GM10266 (cell line): ENCODE measurements around the gene PARD3.

Experiments used
- DNase-seq: peaks from one replicate; pipeline ENCODE4 v3.0.0; 2012; ENCODE audit errors: extremely low spot score
- CTCF ChIP-seq: IDR thresholded peaks from 2 replicates; pipeline ENCODE4 v1.5.1; 2012; ENCODE audit warnings: mild to moderate bottlenecking, low read depth; ENCODE audit not compliant: control insufficient read depth, insufficient read depth; ENCODE audit errors: missing control alignments

The PARD3 gene

GRCh38 chr10:34726862-34727261 is 88.2 kb downstream of the PARD3 start:
- TF ChIP-seq CTCF = no peak
- no peak for DNase-seq

GRCh38 chr10:34723750-34724149 is 91.3 kb downstream of the PARD3 start:
- peak; percentile 58 for TF ChIP-seq CTCF
- DNase-seq = peak; percentile 36

- DNase-seq = no peak
- no peak for TF ChIP-seq CTCF
Measured at GRCh38 chr10:34722404-34722803, 92.7 kb downstream of the PARD3 start.

GRCh38 chr10:34721208-34721840 is 93.8 kb downstream of the PARD3 start:
- no peak for DNase-seq
- TF ChIP-seq CTCF = no peak

GRCh38 chr10:34719746-34720145 is 95.3 kb downstream of the PARD3 start:
- no peak for DNase-seq
- TF ChIP-seq CTCF = no peak

- no peak for DNase-seq
- TF ChIP-seq CTCF = no peak
Measured at GRCh38 chr10:34719328-34719727, 95.8 kb downstream of the PARD3 start.

GRCh38 chr10:34717429-34717828 is 97.7 kb downstream of the PARD3 start:
- no peak for DNase-seq
- no peak for TF ChIP-seq CTCF
